Ovary (tissue), 3 donors: Measurements from ENCODE around the gene CEPT1.

ENCODE experiments used
- POLR2A ChIP-seq: fragments of 450-650 bp; IDR thresholded peaks from one replicate; pipeline ENCODE4 v1.6.1; 2017; ENCODE audit warnings: antibody characterized with exemption, mild to moderate bottlenecking, moderate library complexity
- TF ChIP-seq, protein P1 (sequence below), 3 donors: fragments of 450-650 bp in 2 of 3; fragments of 200-600 bp in 1 of 3; IDR thresholded peaks; one replicate each; pipeline versions ENCODE4 v1.5.1 to v1.8.0; 2016 to 2022; ENCODE audit warnings: antibody characterized with exemption in 3 of 3, mild to moderate bottlenecking in 1 of 3
- donor health status: DM: no; HTN: no; CAD: no.

DNA sequence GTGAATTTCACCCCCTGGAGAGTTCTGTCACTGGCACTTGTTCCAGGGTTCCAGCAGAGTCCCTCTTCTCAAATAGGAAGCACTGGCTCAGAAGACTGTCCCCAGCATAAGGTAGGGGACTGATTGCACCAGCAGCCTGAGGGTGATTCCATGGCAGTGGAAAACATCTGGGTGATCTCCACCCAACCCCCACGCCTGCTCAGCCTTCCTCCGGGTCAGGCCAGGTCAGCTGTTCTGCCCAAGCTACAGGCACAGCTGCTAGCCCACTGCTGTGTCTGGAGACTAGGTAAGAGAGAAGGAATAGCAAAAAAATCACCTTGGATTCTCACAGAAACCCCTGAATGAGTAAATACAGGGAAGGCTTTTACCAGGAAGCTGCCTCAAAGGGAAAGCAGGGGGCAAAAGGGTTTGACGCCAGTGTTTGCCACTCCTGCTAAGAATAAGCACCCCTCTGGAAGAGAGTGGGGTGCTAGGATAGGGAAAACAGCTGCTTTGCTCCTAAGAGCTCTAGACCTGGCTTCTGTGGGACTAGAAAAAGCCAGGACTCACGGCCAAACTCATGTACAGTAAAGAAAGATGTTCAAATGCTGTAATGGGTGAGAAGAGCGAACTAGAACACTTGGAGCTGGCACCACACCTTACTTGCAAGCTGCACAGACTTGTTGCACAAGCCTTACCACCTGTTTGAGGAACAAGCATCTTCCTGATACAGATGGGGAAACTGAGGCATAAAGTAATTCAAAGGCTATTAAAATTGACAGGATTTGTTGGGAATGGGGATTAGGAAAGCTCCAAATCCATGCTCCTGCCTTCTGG lies 61.5 kb downstream of the CEPT1 start:
- TF ChIP-seq, protein P1, sequence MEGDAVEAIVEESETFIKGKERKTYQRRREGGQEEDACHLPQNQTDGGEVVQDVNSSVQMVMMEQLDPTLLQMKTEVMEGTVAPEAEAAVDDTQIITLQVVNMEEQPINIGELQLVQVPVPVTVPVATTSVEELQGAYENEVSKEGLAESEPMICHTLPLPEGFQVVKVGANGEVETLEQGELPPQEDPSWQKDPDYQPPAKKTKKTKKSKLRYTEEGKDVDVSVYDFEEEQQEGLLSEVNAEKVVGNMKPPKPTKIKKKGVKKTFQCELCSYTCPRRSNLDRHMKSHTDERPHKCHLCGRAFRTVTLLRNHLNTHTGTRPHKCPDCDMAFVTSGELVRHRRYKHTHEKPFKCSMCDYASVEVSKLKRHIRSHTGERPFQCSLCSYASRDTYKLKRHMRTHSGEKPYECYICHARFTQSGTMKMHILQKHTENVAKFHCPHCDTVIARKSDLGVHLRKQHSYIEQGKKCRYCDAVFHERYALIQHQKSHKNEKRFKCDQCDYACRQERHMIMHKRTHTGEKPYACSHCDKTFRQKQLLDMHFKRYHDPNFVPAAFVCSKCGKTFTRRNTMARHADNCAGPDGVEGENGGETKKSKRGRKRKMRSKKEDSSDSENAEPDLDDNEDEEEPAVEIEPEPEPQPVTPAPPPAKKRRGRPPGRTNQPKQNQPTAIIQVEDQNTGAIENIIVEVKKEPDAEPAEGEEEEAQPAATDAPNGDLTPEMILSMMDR (IDR thresholded peaks at IDR 0.05), result no peak
- no peak for TF ChIP-seq POLR2A
